HepG2 (cell line): Measurements from ENCODE around the gene CPNE8. TPM values are rescaled to one million over a fixed set of nuclear protein-coding genes. Genes with fewer than 3 reads are reported as not detected.

Source experiments
- ATAC-seq: fragments of 200-7000 bp; cut with Tn5 transposase; 3 replicates; pipeline ENCODE4 v1.9.1; 2020; ENCODE audit warnings: mild to moderate bottlenecking, moderate library complexity
- BruUV-seq: library from RNA; stranded (reverse); fragments of 400-500 nt; replicated peaks from 2 replicates; lab custom pipeline; 2021; lab: Mats Ljungman, UMichigan
- CTCF ChIA-PET: fragments of 300-600 bp; formaldehyde crosslinking; extraction: SDS; loops from one replicate; lab custom pipeline; 2021; ENCODE audit warnings: low total read pairs, inconsistent platforms, low intra/inter-chr PET ratio; lab: Yijun Ruan, JAX
- POLR2A ChIA-PET: fragments of 350-600 bp; sonication (Branson Sonifier 250); formaldehyde crosslinking; loops from one replicate; lab custom pipeline; 2020; ENCODE audit warnings: antibody characterized with exemption, inconsistent platforms; lab: Yijun Ruan, JAX
- DNase-seq: peaks from one replicate; pipeline ENCODE4 v3.0.0-alpha.2; 2015; ENCODE audit warnings: low spot score
- FAIRE-seq: peaks from 3 replicates; lab custom pipeline; 2011; peaks lifted over from hg19 to GRCh38; lab: Jason Lieb, UNC
- H2AFZ ChIP-seq: one replicate; pipeline ENCODE4 v1.6.1; 2011; ENCODE audit warnings: low read length, inconsistent platforms
- H3K27ac ChIP-seq: fragments of 300-600 bp; 3 replicates; pipeline ENCODE4 v1.8.0; 2011; ENCODE audit warnings: mixed run types, mild to moderate bottlenecking, mixed read lengths, low read length, inconsistent platforms; ENCODE audit not compliant: insufficient read depth; ENCODE audit errors: extremely low read length
- H3K27me3 ChIP-seq, 2 experiments: fragments of 200-600 bp in 1 of 2; 2 replicates in 1 of 2; 3 replicates in 1 of 2; pipeline versions ENCODE4 v1.6.0 to v1.8.0; 2011; ENCODE audit warnings: low read length in 2 of 2, mild to moderate bottlenecking in 2 of 2, moderate library complexity in 2 of 2, inconsistent platforms in 1 of 2; ENCODE audit not compliant: insufficient read depth in 2 of 2, control insufficient read depth in 1 of 2
- H3K36me3 ChIP-seq, 2 experiments: fragments of 200-600 bp in 1 of 2; replicated peaks in 1 of 2; 2 replicates in 1 of 2; 3 replicates in 1 of 2; pipeline versions ENCODE4 v1.5.1 to v1.8.0; 2011; ENCODE audit warnings: low read length in 2 of 2, inconsistent platforms in 1 of 2; ENCODE audit not compliant: insufficient read depth in 2 of 2, control insufficient read depth in 1 of 2
- H3K4me1 ChIP-seq: 2 replicates; pipeline ENCODE4 v1.5.1; 2012; ENCODE audit warnings: low read length, inconsistent platforms; ENCODE audit not compliant: insufficient read depth
- H3K4me2 ChIP-seq: 2 replicates; pipeline ENCODE4 v1.6.0; 2011; ENCODE audit warnings: low read depth, low read length, inconsistent platforms
- H3K4me3 ChIP-seq, 3 experiments: fragments of 200-600 bp in 1 of 3; sonication (generic), shearing (Covaris generic) in 1 of 3; replicated peaks in 1 of 3; 2 replicates each; pipeline ENCODE4 v1.5.1; 2011 to 2016; ENCODE audit warnings: low read length in 3 of 3, inconsistent platforms in 2 of 3, low read depth in 2 of 3, mild to moderate bottlenecking in 2 of 3, control low read depth in 1 of 3, mixed read lengths in 1 of 3; ENCODE audit not compliant: insufficient read depth in 1 of 3
- H3K79me2 ChIP-seq: one replicate; pipeline ENCODE4 v1.6.1; 2011; ENCODE audit warnings: low read length, inconsistent platforms; ENCODE audit not compliant: insufficient read depth
- H3K9ac ChIP-seq: 2 replicates; pipeline ENCODE4 v1.6.0; 2011; ENCODE audit warnings: mild to moderate bottlenecking, low read depth, low read length, inconsistent platforms; ENCODE audit not compliant: insufficient read depth
- H3K9me3 ChIP-seq: 2 replicates; pipeline ENCODE4 v1.5.1; 2012; ENCODE audit warnings: mild to moderate bottlenecking, low read length
- H4K20me1 ChIP-seq: 2 replicates; pipeline ENCODE4 v1.6.0; 2011; ENCODE audit warnings: inconsistent platforms, mild to moderate bottlenecking, low read length, moderate library complexity; ENCODE audit not compliant: insufficient read depth
- BORCS8-MEF2B ChIP-seq: sonication (generic); formaldehyde crosslinking; IDR thresholded peaks from 2 replicates; pipeline ENCODE4 v1.8.0; 2022; ENCODE audit warnings: mild to moderate bottlenecking, missing genetic modification reagents
- KLF12 ChIP-seq: sonication (generic); formaldehyde crosslinking; IDR thresholded peaks from 2 replicates; pipeline ENCODE4 v1.4.0; 2020; ENCODE audit warnings: missing genetic modification reagents, borderline replicate concordance
- SNAI1 ChIP-seq: sonication (generic); formaldehyde crosslinking; IDR thresholded peaks from 2 replicates; pipeline ENCODE4 v1.5.0; 2020; ENCODE audit warnings: mild to moderate bottlenecking, missing genetic modification reagents, borderline replicate concordance
- TBL1XR1 ChIP-seq: fragments of 150-350 bp; IDR thresholded peaks from 2 replicates; pipeline ENCODE4 v1.6.1; 2014; ENCODE audit warnings: borderline replicate concordance, low read length; ENCODE audit not compliant: partially characterized antibody
- ZNF121 ChIP-seq: sonication (generic); formaldehyde crosslinking; IDR thresholded peaks from 2 replicates; pipeline ENCODE4 v1.5.0; 2020; ENCODE audit warnings: mild to moderate bottlenecking, missing genetic modification reagents
- ZNF160 ChIP-seq: sonication (generic); formaldehyde crosslinking; IDR thresholded peaks from 2 replicates; pipeline ENCODE4 v1.8.0; 2022; ENCODE audit warnings: mild to moderate bottlenecking, inconsistent platforms, missing genetic modification reagents
- ZNF317 ChIP-seq: sonication (generic); formaldehyde crosslinking; IDR thresholded peaks from 2 replicates; pipeline ENCODE4 v1.5.0; 2020; ENCODE audit warnings: mild to moderate bottlenecking, missing genetic modification reagents
- ZNF501 ChIP-seq: sonication (generic); formaldehyde crosslinking; IDR thresholded peaks from 2 replicates; pipeline ENCODE4 v1.5.1; 2020; ENCODE audit warnings: mild to moderate bottlenecking, moderate library complexity, missing genetic modification reagents
- ZSCAN12 ChIP-seq: sonication (generic); formaldehyde crosslinking; IDR thresholded peaks from 2 replicates; pipeline ENCODE4 v1.9.0; 2021; ENCODE audit warnings: mild to moderate bottlenecking, missing genetic modification reagents
- WGBS: methylation state at CpG from one replicate; pipeline ENCODE4 v1.1.6; 2017; ENCODE audit warnings: low lambda C conversion rate; 5-methylcytosine and 5-hydroxymethylcytosine counted together
- in situ Hi-C: cut with HindIII; loops from 2 replicates; pipeline ENCODE4 v1.10.0; 2017; ENCODE audit warnings: low pct_unique_long_range_greater_than_20kb; ENCODE audit not compliant: extremely low pct_ligation_motif_present
- intact Hi-C: fragments of 100-400 bp; cut with micrococcal nuclease; formaldehyde crosslinking; loops from one replicate; pipeline ENCODE4 v1.10.0; 2022; ENCODE audit not compliant: unreplicated experiment
- polyA plus RNA-seq, 8 experiments: library from polyadenylated mRNA; depleted of rRNA in 3 of 8; stranded (reverse) in 7 of 8; unstranded in 1 of 8; fragments of >200 nt; fragmentation: Illumina TruSeq in 4 of 8; extraction: Trizol in 4 of 8; gene quantifications; 2 replicates each; pipeline versions ENCODE4 v1.2.1 to v1.2.3, GENCODE V29; 2011 to 2016; ENCODE audit warnings: low read depth in 4 of 8, missing spikeins in 1 of 8, mixed read lengths in 1 of 8; ENCODE audit not compliant: insufficient read depth in 1 of 8
- total RNA-seq, 5 experiments: library from RNA; depleted of rRNA; stranded (reverse); fragments of >200 nt; fragmentation: Illumina TruSeq; extraction: Trizol; gene quantifications; 2 replicates each; pipeline ENCODE4 v1.2.3, GENCODE V29; 2016; ENCODE audit warnings: low read depth in 1 of 5
- TF ChIP-seq, protein P1 (sequence below): sonication (generic); formaldehyde crosslinking; IDR thresholded peaks from 2 replicates; pipeline ENCODE4 v1.8.0; 2022; ENCODE audit warnings: mild to moderate bottlenecking, missing genetic modification reagents; ENCODE audit not compliant: insufficient replicate concordance
- TF ChIP-seq, protein P2 (sequence below), 2 experiments: fragments of 450-650 bp in 1 of 2; sonication (generic) in 1 of 2; formaldehyde crosslinking in 1 of 2; IDR thresholded peaks; 2 replicates each; pipeline versions ENCODE4 v1.6.1 to v1.8.0; 2016 to 2022; ENCODE audit warnings: antibody characterized with exemption in 1 of 2, mild to moderate bottlenecking in 1 of 2, missing genetic modification reagents in 1 of 2

CPNE8 gene
- total and polyA plus RNA-seq, 2 of the 13 experiments (the other 11 are each of a cell fraction or from before 2014, with no cell fraction given), result 2.4 to 2.7 TPM

DNA sequence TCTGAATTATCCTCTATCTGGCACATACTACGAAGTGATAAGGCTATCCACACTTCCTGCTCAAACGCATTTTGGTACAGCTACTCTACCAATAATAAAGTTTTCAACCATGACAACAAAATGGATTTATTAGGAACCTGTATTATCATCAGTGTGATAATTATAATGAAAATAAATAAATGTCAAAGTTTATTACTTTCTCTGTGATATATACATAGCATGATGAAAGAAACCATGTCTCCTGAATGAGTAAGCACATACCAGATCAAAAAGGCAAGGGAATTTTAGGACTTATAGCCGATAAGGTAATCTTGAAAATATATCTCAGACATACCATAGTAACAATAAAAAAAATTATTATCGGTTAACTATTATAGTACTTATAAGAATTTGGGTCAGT, 61.1 kb downstream of the CPNE8 start:
- H3K27me3 ChIP-seq, result no peaks in the 10 kb centered on the region; a peak in 1 of 5 replicates
- intact Hi-C loops, result no loop called here
- ATAC-seq (no peak), DNase-seq (no peak), FAIRE-seq (no peak)
- in situ Hi-C loops, result no loop called here
- BruUV-seq, result no TSS peak
- no peaks in the 10 kb centered on the region for H3K79me2 ChIP-seq
- CTCF ChIA-PET, result no interaction called here
- no peak overlapping the region for H3K4me3 ChIP-seq
- no peaks in the 10 kb centered on the region for H3K4me1 ChIP-seq
- no peaks in the 10 kb centered on the region for H3K36me3 ChIP-seq
- H3K9ac ChIP-seq, result no peak overlapping the region
- POLR2A ChIA-PET, result no interaction called here
- H3K27ac ChIP-seq, result no peak overlapping the region
- no peak overlapping the region for H2AFZ ChIP-seq
- no peaks in the 10 kb centered on the region for H4K20me1 ChIP-seq
- no peak for TF ChIP-seq KLF12 (CRISPR knock-in tag)
- TF ChIP-seq BORCS8-MEF2B (CRISPR knock-in tag), result no peak
- TF ChIP-seq, protein P1, sequence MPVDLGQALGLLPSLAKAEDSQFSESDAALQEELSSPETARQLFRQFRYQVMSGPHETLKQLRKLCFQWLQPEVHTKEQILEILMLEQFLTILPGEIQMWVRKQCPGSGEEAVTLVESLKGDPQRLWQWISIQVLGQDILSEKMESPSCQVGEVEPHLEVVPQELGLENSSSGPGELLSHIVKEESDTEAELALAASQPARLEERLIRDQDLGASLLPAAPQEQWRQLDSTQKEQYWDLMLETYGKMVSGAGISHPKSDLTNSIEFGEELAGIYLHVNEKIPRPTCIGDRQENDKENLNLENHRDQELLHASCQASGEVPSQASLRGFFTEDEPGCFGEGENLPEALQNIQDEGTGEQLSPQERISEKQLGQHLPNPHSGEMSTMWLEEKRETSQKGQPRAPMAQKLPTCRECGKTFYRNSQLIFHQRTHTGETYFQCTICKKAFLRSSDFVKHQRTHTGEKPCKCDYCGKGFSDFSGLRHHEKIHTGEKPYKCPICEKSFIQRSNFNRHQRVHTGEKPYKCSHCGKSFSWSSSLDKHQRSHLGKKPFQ, result no peak
- no peak for TF ChIP-seq SNAI1 (CRISPR knock-in tag)
- no peak for TF ChIP-seq ZSCAN12 (CRISPR knock-in tag)
- TF ChIP-seq ZNF317 (CRISPR knock-in tag), result no peak
- TF ChIP-seq ZNF160, result no peak
- TF ChIP-seq, protein P2, sequence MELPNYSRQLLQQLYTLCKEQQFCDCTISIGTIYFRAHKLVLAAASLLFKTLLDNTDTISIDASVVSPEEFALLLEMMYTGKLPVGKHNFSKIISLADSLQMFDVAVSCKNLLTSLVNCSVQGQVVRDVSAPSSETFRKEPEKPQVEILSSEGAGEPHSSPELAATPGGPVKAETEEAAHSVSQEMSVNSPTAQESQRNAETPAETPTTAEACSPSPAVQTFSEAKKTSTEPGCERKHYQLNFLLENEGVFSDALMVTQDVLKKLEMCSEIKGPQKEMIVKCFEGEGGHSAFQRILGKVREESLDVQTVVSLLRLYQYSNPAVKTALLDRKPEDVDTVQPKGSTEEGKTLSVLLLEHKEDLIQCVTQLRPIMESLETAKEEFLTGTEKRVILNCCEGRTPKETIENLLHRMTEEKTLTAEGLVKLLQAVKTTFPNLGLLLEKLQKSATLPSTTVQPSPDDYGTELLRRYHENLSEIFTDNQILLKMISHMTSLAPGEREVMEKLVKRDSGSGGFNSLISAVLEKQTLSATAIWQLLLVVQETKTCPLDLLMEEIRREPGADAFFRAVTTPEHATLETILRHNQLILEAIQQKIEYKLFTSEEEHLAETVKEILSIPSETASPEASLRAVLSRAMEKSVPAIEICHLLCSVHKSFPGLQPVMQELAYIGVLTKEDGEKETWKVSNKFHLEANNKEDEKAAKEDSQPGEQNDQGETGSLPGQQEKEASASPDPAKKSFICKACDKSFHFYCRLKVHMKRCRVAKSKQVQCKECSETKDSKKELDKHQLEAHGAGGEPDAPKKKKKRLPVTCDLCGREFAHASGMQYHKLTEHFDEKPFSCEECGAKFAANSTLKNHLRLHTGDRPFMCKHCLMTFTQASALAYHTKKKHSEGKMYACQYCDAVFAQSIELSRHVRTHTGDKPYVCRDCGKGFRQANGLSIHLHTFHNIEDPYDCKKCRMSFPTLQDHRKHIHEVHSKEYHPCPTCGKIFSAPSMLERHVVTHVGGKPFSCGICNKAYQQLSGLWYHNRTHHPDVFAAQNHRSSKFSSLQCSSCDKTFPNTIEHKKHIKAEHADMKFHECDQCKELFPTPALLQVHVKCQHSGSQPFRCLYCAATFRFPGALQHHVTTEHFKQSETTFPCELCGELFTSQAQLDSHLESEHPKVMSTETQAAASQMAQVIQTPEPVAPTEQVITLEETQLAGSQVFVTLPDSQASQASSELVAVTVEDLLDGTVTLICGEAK (IDR thresholded peaks at IDR 0.05), result no peak
- TF ChIP-seq, protein P2 (CRISPR knock-in tag; IDR thresholded peaks at IDR 0.05), result no peak
- TF ChIP-seq ZNF501 (CRISPR knock-in tag), result no peak
- no peak for TF ChIP-seq ZNF121 (CRISPR knock-in tag)
- no peak for TF ChIP-seq TBL1XR1
- no peaks in the 10 kb centered on the region for H3K9me3 ChIP-seq
- 47% methylated on average over 4 of the region's 4 CpGs for WGBS
- no peak overlapping the region for H3K4me2 ChIP-seq
